ENCODE measurements around the gene CCDC39. TPM values are rescaled to one million over a fixed set of nuclear protein-coding genes. Genes with fewer than 3 reads are reported as not detected.

Gene CCDC39
- total RNA-seq: not detected

DNA sequence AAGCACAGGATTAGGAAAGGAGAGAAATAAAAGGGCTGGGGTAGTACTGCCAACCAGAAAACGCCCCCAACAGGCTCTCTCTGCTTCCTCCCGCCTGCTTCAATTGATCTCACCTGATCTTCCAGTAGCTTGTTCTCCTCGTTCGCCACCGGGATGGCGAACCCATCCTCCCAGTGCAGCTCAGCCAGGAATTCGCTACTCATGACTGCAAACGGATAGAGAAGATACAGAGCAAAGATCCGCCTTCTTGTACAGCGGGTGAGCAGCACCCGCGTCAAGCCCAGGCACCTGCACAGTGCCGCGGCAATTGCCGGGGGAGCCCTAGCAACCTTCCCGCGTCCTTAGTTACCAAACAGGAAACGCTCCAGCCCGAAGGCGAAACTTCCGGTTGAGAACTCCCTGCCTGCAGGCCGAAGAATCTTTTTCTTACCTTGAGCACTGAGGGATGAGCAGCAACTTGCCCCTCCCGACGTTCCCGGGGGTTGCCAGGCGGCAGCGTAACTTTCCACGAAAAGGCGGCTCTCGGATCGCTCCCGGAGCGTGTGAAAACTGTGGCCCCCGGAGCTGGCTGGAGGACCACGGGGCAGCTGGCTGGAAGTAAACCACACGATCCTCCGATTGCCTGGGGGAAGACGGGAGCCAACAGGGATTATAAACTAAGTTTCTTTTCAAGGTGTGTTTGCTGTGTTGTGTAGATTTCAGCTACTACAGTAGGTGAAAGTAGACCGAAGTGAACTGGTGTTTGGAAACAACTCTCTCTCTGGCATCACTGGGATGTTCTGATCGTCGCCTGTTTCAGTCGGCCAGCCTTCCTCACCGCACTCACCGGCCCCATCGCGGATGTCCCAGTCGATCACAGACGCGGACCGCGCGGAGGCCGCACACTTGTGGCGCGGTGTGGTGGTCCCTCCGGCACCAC is at the start of gene CCDC39:
Gene CCDC39, minus strand, starts transcription at position 312 of the 919 bp plus-strand sequence. Its CDS starts 109 bp downstream, at position 203.
- DNase-seq: peak; percentile 67 to 76
- Mint-ChIP-seq H3K27me3 (ENCODE audit: low read depth) (peaks cover 50% of the 10 kb centered on the region), H3K4me3 (peak within 1 kb of the TSS; percentile 91 to 97), H3K4me1 (ENCODE audit: low read depth) (peaks cover 15% of the 10 kb centered on the region), H3K27ac (no peak within 1 kb of the TSS), H3K36me3 (ENCODE audit: insufficient read depth in 2 of 2) (no peaks in the 10 kb centered on the region), H3K9me3 (no peaks in the 10 kb centered on the region)
- peak; percentile 90 to 94 for ATAC-seq (replicated peaks in 1 of 2)

GRCh38 chr3:180720012-180720411 is 40.7 kb upstream of the CCDC39 start:
- no peak for ATAC-seq (replicated peaks in 1 of 2)

DNA sequence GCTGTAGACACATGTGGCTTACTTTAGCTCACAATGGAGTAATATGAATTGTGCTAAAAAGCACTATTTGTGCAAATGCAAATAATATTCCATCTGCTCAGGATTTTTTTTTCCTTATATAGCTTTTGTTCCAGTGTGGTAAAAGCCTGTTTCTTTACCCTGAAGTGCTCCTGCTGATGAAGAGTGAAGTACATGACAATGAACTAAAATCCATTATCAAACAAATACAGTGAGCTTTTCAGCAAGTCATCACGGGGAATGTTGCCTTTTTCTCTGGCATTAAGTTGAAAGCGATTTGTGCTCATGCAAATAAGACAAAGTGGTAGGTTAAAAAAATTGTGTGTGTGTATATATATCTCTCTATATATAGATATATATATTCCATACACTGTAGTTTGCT is 28.6 kb upstream of the CCDC39 start:
- no peaks in the 10 kb centered on the region for H3K9me3 Mint-ChIP-seq
- no peak overlapping the region for H3K4me3 Mint-ChIP-seq
- H3K27ac Mint-ChIP-seq: no peak overlapping the region
- ATAC-seq (replicated peaks in 1 of 2): no peak
- DNase-seq: no peak
- H3K4me1 Mint-ChIP-seq (ENCODE audit: low read depth): no peaks in the 10 kb centered on the region
- peaks cover 10% of the 10 kb centered on the region for H3K27me3 Mint-ChIP-seq (ENCODE audit: low read depth)
- H3K36me3 Mint-ChIP-seq (ENCODE audit: insufficient read depth in 2 of 2): no peaks in the 10 kb centered on the region

More at GRCh38 chr3:180720012-180720411, 40.7 kb upstream of the CCDC39 start:
- Mint-ChIP-seq H3K27ac (no peak overlapping the region), H3K36me3 (ENCODE audit: insufficient read depth in 2 of 2) (no peaks in the 10 kb centered on the region), H3K9me3 (no peaks in the 10 kb centered on the region), H3K4me1 (ENCODE audit: low read depth) (no peaks in the 10 kb centered on the region), H3K4me3 (no peak overlapping the region), H3K27me3 (ENCODE audit: low read depth) (no peaks in the 10 kb centered on the region)
- DNase-seq: no peak

GRCh38 chr3:180705619-180706018 is 26.3 kb upstream of the CCDC39 start:
- Mint-ChIP-seq H3K36me3 (ENCODE audit: insufficient read depth in 2 of 2) (no peaks in the 10 kb centered on the region), H3K27me3 (ENCODE audit: low read depth) (peaks cover 16% of the 10 kb centered on the region), H3K4me1 (ENCODE audit: low read depth) (no peaks in the 10 kb centered on the region), H3K27ac (no peak overlapping the region), H3K4me3 (no peak overlapping the region), H3K9me3 (no peaks in the 10 kb centered on the region)
- DNase-seq: no peak
- no peak for ATAC-seq (replicated peaks in 1 of 2)

DNA sequence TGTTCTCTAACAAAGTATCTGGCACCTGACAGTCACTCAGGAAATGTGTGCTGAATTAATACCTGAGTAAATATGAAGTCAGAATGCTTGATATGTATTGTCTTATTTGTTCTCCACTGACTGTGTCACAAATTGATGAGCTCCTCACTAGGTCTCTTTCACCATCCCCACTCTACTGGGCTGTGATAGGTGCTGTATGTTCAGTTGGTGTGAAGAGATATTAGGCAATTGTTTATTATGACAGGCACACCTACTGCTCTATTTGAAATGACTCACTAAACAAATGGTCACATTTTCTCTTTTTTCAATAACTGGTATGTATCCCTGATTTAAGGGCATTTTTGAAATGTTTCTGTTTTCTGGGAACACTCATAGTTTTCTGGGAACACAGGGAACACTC is 25.2 kb upstream of the CCDC39 start:
- Mint-ChIP-seq H3K36me3 (ENCODE audit: insufficient read depth in 2 of 2) (no peaks in the 10 kb centered on the region), H3K27ac (no peak overlapping the region), H3K9me3 (no peaks in the 10 kb centered on the region), H3K4me3 (no peak overlapping the region), H3K27me3 (ENCODE audit: low read depth) (peaks cover 27% of the 10 kb centered on the region), H3K4me1 (ENCODE audit: low read depth) (no peaks in the 10 kb centered on the region)
- ATAC-seq (replicated peaks in 1 of 2): no peak
- no peak for DNase-seq

- H3K27ac Mint-ChIP-seq: no peak overlapping the region
- no peaks in the 10 kb centered on the region for H3K4me1 Mint-ChIP-seq (ENCODE audit: low read depth)
Observed at GRCh38 chr3:180700941-180701340, 21.7 kb upstream of the CCDC39 start.

GRCh38 chr3:180698760-180699270 is 19.5 kb upstream of the CCDC39 start:
- Mint-ChIP-seq H3K9me3 (no peaks in the 10 kb centered on the region), H3K27me3 (ENCODE audit: low read depth) (peaks cover 23% of the 10 kb centered on the region), H3K27ac (no peak overlapping the region), H3K4me1 (ENCODE audit: low read depth) (no peaks in the 10 kb centered on the region), H3K4me3 (no peak overlapping the region), H3K36me3 (ENCODE audit: insufficient read depth in 2 of 2) (no peaks in the 10 kb centered on the region)
- DNase-seq (no peak), ATAC-seq (replicated peaks in 1 of 2) (no peak)

More at GRCh38 chr3:180700941-180701340, 21.7 kb upstream of the CCDC39 start:
- Mint-ChIP-seq H3K36me3 (ENCODE audit: insufficient read depth in 2 of 2) (no peaks in the 10 kb centered on the region), H3K27me3 (ENCODE audit: low read depth) (peaks cover 31% of the 10 kb centered on the region), H3K9me3 (no peaks in the 10 kb centered on the region), H3K4me3 (no peak overlapping the region)
- no peak for ATAC-seq (replicated peaks in 1 of 2)
- no peak for DNase-seq

DNA sequence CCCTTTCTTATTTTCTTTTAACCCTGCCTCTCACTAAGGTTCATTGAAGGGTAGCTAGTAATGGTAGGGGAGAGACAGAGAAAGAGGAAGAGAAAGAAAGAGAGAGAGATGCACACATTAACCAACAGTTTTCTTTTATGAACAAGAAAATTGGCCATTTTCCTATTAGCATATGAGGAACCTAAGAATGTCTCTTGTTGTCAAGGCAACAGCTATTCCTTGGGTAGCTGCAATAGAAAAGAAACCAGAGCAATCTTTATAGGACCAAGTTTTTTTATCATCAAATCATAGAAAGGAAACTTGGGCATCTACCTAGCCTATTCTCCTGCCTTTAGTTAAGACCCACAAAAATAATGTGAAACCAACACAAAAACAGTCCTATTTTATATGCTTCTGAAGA is 15.0 kb upstream of the CCDC39 start:
- H3K36me3 Mint-ChIP-seq (ENCODE audit: insufficient read depth in 2 of 2): no peaks in the 10 kb centered on the region
- H3K9me3 Mint-ChIP-seq: no peaks in the 10 kb centered on the region
- no peaks in the 10 kb centered on the region for H3K4me1 Mint-ChIP-seq (ENCODE audit: low read depth)
- H3K27ac Mint-ChIP-seq: no peak overlapping the region
- no peak overlapping the region for H3K4me3 Mint-ChIP-seq
- H3K27me3 Mint-ChIP-seq (ENCODE audit: low read depth): peaks cover 6% of the 10 kb centered on the region
- no peak for DNase-seq
- no peak for ATAC-seq (replicated peaks in 1 of 2)

DNA sequence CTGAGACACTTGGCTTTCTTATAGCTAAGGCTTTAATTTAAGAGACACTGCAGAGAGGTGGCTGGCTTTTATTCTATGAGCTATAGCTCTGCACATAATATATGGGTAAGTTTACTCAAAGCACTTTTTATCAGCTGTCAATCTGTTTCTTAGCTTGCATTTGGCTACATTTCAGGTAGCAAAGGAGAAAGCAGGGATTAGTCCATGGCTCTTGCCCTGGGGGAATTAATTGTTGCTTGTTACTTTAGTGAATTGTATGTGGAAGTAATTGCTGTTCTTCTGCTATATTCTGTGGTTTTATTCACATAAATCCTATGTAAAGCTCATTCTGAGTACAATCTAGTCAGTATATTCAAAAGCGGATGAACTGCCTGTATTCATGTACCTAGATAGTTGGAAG is 14.4 kb upstream of the CCDC39 start:
- no peak overlapping the region for H3K4me3 Mint-ChIP-seq
- no peaks in the 10 kb centered on the region for H3K4me1 Mint-ChIP-seq (ENCODE audit: low read depth)
- no peak overlapping the region for H3K27ac Mint-ChIP-seq
- H3K36me3 Mint-ChIP-seq (ENCODE audit: insufficient read depth in 2 of 2): no peaks in the 10 kb centered on the region
- peaks cover 3% of the 10 kb centered on the region for H3K27me3 Mint-ChIP-seq (ENCODE audit: low read depth)
- ATAC-seq (replicated peaks in 1 of 2) (no peak), DNase-seq (no peak)
- no peaks in the 10 kb centered on the region for H3K9me3 Mint-ChIP-seq

DNA sequence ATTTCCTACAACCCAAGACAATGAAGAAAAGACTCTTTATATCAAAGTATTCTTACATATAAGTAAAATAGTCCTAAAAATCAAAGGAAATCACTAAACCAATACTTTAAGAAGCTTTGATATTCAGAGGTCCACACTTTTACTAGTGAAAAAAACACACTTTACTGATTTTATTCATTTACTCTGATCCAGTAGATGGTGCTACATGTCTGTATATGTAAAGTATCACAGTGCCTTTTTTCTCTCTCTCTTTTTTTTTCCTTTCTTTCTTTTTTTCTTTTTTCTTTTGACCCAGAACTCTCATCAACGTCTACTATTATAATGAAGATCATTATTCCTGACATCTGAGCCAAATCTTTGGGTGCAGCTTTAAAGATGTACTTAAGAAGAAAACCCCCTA is 10.8 kb upstream of the CCDC39 start:
- no peak for DNase-seq
- no peaks in the 10 kb centered on the region for H3K36me3 Mint-ChIP-seq (ENCODE audit: insufficient read depth in 2 of 2)
- no peaks in the 10 kb centered on the region for H3K4me1 Mint-ChIP-seq (ENCODE audit: low read depth)
- no peak overlapping the region for H3K4me3 Mint-ChIP-seq
- ATAC-seq (replicated peaks in 1 of 2): no peak
- no peaks in the 10 kb centered on the region for H3K9me3 Mint-ChIP-seq
- peaks cover 8% of the 10 kb centered on the region for H3K27me3 Mint-ChIP-seq (ENCODE audit: low read depth)
- no peak overlapping the region for H3K27ac Mint-ChIP-seq

DNA sequence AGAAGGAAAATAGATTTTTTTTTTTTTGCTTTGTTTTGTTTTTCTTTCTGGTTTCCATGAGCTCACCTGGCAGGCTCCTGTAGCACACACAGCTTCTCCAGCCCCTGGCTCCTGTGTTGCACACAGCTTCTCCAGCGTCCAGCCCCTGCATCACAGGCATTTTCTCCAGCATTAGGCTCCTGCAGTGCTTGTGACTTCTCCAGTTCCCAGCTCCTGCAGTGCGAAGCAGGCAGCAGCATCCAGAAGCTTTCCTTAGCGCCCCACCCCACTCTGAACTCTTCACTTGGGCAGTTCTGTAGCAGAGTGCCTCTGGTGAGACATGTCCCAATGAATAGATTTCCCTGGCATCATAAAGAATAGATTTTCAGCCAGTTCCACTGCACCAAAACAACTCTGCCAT is 5.5 kb upstream of the CCDC39 start:
- ATAC-seq (replicated peaks in 1 of 2) (no peak), DNase-seq (no peak)
- H3K9me3 Mint-ChIP-seq: no peaks in the 10 kb centered on the region
- no peaks in the 10 kb centered on the region for H3K36me3 Mint-ChIP-seq (ENCODE audit: insufficient read depth in 2 of 2)
- H3K27me3 Mint-ChIP-seq (ENCODE audit: low read depth): peaks cover 24% of the 10 kb centered on the region
- H3K4me1 Mint-ChIP-seq (ENCODE audit: low read depth): peaks cover 4% of the 10 kb centered on the region
- H3K4me3 Mint-ChIP-seq: no peak overlapping the region
- H3K27ac Mint-ChIP-seq: no peak overlapping the region

GRCh38 chr3:180683816-180684215 is 4.5 kb upstream of the CCDC39 start:
- Mint-ChIP-seq H3K36me3 (ENCODE audit: insufficient read depth in 2 of 2) (no peaks in the 10 kb centered on the region), H3K4me1 (ENCODE audit: low read depth) (peaks cover 11% of the 10 kb centered on the region), H3K27ac (no peak overlapping the region), H3K9me3 (no peaks in the 10 kb centered on the region), H3K27me3 (ENCODE audit: low read depth) (peaks cover 30% of the 10 kb centered on the region), H3K4me3 (no peak overlapping the region)
- ATAC-seq (replicated peaks in 1 of 2): no peak
- no peak for DNase-seq

- peak in 1 of 2 donors; percentile 28 for DNase-seq
- Mint-ChIP-seq H3K4me3 (peak overlapping the region; percentile 91 to 97), H3K27ac (no peak overlapping the region), H3K36me3 (ENCODE audit: insufficient read depth in 2 of 2) (no peaks in the 10 kb centered on the region), H3K27me3 (ENCODE audit: low read depth) (peaks cover 47% of the 10 kb centered on the region), H3K4me1 (ENCODE audit: low read depth) (peaks cover 15% of the 10 kb centered on the region), H3K9me3 (no peaks in the 10 kb centered on the region)
- peak; percentile 51 to 62 for ATAC-seq (replicated peaks in 1 of 2)
Observed at GRCh38 chr3:180680097-180680430, 775 bp upstream of the CCDC39 start.

DNA sequence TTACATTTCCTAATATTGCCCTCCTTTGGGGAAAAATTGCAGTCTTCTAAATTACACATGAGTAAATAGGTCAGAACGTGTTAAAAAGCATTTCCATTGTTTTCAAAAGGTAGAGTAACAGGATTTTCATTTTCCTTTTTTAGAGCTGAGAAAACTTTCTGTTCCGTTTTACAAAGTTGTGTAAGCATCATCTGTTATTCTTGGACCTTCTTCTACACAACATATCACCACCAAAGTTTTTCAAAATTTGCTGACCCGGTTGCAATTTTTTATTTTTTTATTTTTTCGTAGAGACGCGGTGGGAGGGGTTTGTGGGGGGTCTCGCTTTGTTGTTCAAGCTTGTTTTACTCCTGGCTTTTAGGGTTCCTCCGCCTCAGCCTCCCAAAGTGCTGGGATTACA is 1.1 kb downstream of the CCDC39 start:
- H3K27me3 Mint-ChIP-seq (ENCODE audit: low read depth): peaks cover 38% of the 10 kb centered on the region
- DNase-seq: no peak
- H3K36me3 Mint-ChIP-seq (ENCODE audit: insufficient read depth in 2 of 2): no peaks in the 10 kb centered on the region
- no peaks in the 10 kb centered on the region for H3K9me3 Mint-ChIP-seq
- no peak overlapping the region for H3K27ac Mint-ChIP-seq
- ATAC-seq (replicated peaks in 1 of 2): no peak
- peak overlapping the region; percentile 91 to 97 for H3K4me3 Mint-ChIP-seq
- peaks cover 15% of the 10 kb centered on the region for H3K4me1 Mint-ChIP-seq (ENCODE audit: low read depth)

Data from activated T-cell treated with anti-CD3 and anti-CD28 coated beads, Interleukin-2, amount 50 U/mL, for 72 hours (primary cell).